SJCRH30 (cell line): ENCODE data around the gene TBC1D32. TPM values are rescaled to one million over a fixed set of nuclear protein-coding genes. Genes with fewer than 3 reads are reported as not detected.
"Not testable (repeated sequence)": the region's sequence is repeated elsewhere in the genome, so short reads cannot be mapped to it uniquely, and the experiment has no call there.

Experiments used
- DNase-seq, 2 experiments: peaks; one replicate each; pipeline ENCODE4 v3.0.0-alpha.2; 2015 to 2020
- H3K27ac ChIP-seq: fragments of 250-450 bp; sonication (Bioruptor Pico); 2 replicates; pipeline ENCODE4 v1.5.1; 2020; ENCODE audit warnings: mild to moderate bottlenecking, moderate library complexity
- H3K27me3 ChIP-seq: fragments of 250-450 bp; sonication (Bioruptor Pico); 2 replicates; pipeline ENCODE4 v1.5.1; 2020; ENCODE audit warnings: mild to moderate bottlenecking, moderate library complexity
- H3K36me3 ChIP-seq: fragments of 250-450 bp; sonication (Bioruptor Pico); 2 replicates; pipeline ENCODE4 v1.5.1; 2020; ENCODE audit warnings: mild to moderate bottlenecking, moderate library complexity
- H3K4me1 ChIP-seq: fragments of 250-450 bp; sonication (Bioruptor Pico); 2 replicates; pipeline ENCODE4 v1.5.1; 2020; ENCODE audit warnings: mild to moderate bottlenecking, moderate library complexity
- H3K4me3 ChIP-seq: fragments of 250-450 bp; sonication (Bioruptor Pico); 2 replicates; pipeline ENCODE4 v1.5.1; 2020; ENCODE audit warnings: mild to moderate bottlenecking, moderate library complexity
- H3K9me3 ChIP-seq: fragments of 250-450 bp; sonication (Bioruptor Pico); replicated peaks from 2 replicates; pipeline ENCODE4 v1.5.1; 2020; ENCODE audit warnings: mild to moderate bottlenecking, moderate library complexity
- total RNA-seq: library from RNA; depleted of rRNA; stranded (reverse); fragments of >200 nt; shearing (Covaris generic); gene quantifications from 2 replicates; pipeline ENCODE4 v1.2.3, GENCODE V29; 2014

TBC1D32 gene
- total RNA-seq, 1 experiment from 2014 or later = 10.4 TPM

DNA sequence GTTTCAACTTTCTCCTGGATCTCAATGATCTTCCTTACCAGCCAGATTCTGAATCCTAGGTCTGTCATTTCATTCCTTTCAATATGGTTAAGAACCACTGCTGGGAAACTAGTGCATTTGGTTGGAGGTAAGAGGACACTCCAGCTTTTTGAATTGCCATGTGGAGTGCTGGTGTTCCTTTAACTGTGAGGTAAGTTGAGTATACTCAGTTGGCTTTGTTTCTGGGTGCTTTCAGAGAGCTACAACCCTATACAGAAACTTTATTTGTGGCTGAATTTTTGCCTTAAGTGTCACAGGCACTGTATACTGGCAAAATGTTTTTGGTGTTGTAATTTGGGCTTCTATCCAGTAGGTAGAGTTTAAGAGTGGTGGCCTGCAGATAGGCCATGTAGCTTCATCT, 175.8 kb downstream of the TBC1D32 start:
- Histone ChIP-seq H3K4me1 (no peaks in the 10 kb centered on the region), H3K27ac (no peak overlapping the region), H3K4me3 (no peak overlapping the region), H3K9me3 (no peaks in the 10 kb centered on the region), H3K36me3 (no peaks in the 10 kb centered on the region; the same call in none of the 2 replicates), H3K27me3 (no peaks in the 10 kb centered on the region)
- DNase-seq = no peak

GRCh38 chr6:121157906-121158305, 176.4 kb downstream of the TBC1D32 start:
- no peak for DNase-seq
- H3K4me3 ChIP-seq = no peak overlapping the region
- no peaks in the 10 kb centered on the region for H3K9me3 ChIP-seq
- no peaks in the 10 kb centered on the region for H3K27me3 ChIP-seq
- H3K4me1 ChIP-seq = no peaks in the 10 kb centered on the region
- no peaks in the 10 kb centered on the region; the same call in none of the 2 replicates for H3K36me3 ChIP-seq
- no peak overlapping the region for H3K27ac ChIP-seq

- H3K4me1 ChIP-seq = no peaks in the 10 kb centered on the region
- no peaks in the 10 kb centered on the region for H3K36me3 ChIP-seq
- H3K27me3 ChIP-seq = no peaks in the 10 kb centered on the region
- H3K9me3 ChIP-seq = no peaks in the 10 kb centered on the region
- no peak overlapping the region for H3K27ac ChIP-seq
- no peak for DNase-seq
- H3K4me3 ChIP-seq = no peak overlapping the region
Measured at GRCh38 chr6:121143476-121143875, 190.8 kb downstream of the TBC1D32 start.

DNA sequence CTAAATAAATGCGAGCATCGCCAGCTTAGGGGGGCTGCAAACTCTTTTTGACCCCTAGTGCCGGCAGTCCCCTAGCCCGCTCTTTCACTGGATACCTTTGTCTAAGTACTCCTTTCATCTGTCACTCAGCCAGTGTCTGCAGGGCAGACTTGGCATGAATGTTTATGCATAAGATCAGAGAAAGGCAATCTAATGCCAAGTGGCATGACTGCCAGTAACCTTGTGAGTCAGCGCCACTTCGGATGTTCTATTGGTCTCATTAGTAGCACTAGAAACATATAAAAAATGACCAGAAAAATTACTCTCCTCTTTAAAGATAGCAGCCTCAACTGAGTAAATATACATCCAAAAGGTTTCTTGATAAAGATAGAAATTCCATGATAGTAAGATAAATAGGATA, 192.2 kb downstream of the TBC1D32 start:
- no peaks in the 10 kb centered on the region for H3K27me3 ChIP-seq
- H3K4me1 ChIP-seq = no peaks in the 10 kb centered on the region
- no peaks in the 10 kb centered on the region for H3K36me3 ChIP-seq
- no peak overlapping the region for H3K4me3 ChIP-seq
- H3K9me3 ChIP-seq = no peaks in the 10 kb centered on the region
- DNase-seq = no peak
- no peak overlapping the region for H3K27ac ChIP-seq

- Histone ChIP-seq H3K4me3 (no peak overlapping the region), H3K36me3 (no peaks in the 10 kb centered on the region), H3K27ac (no peak overlapping the region; the same call in 1 of the 2 replicates), H3K27me3 (no peaks in the 10 kb centered on the region), H3K9me3 (no peaks in the 10 kb centered on the region), H3K4me1 (peaks cover 9% of the 10 kb centered on the region)
- DNase-seq = peak; percentile 14 to 74
Measured at GRCh38 chr6:121135425-121135824, 198.9 kb downstream of the TBC1D32 start.

GRCh38 chr6:121134922-121135321, 199.4 kb downstream of the TBC1D32 start:
- no peak for DNase-seq
- Histone ChIP-seq H3K4me1 (peaks cover 9% of the 10 kb centered on the region), H3K27me3 (no peaks in the 10 kb centered on the region), H3K36me3 (no peaks in the 10 kb centered on the region), H3K27ac (no peak overlapping the region; the same call in 1 of the 2 replicates), H3K9me3 (no peaks in the 10 kb centered on the region), H3K4me3 (no peak overlapping the region)

DNA sequence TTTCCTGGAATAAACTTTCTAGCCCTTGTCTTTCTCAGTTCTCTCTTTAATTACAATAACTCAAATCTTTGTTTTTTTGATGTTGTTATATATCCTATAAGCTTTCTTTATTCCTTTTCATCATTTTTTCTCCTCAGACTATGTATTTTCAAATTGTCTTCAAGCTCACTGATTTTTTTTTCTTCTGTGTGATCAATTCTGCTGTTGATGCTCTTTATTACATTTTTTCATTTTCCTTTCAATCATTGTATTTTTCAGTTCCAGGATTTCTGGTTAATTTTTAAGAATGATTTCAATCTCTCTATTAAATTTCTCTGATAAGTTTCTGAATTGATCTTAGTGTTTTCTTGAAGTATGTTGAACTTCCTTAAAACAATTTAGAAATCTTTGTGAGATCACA, 209.7 kb downstream of the TBC1D32 start:
- H3K9me3 ChIP-seq = no peaks in the 10 kb centered on the region; the same call in 1 of the 2 replicates
- H3K27ac ChIP-seq = no peak overlapping the region
- H3K27me3 ChIP-seq = no peaks in the 10 kb centered on the region
- 0 out of 2 replicates have a peak, but pooled peaks cover 2% of the 10 kb centered on the region for H3K36me3 ChIP-seq
- no peaks in the 10 kb centered on the region for H3K4me1 ChIP-seq
- no peak overlapping the region for H3K4me3 ChIP-seq
- DNase-seq = no peak

- H3K27me3 ChIP-seq = no peaks in the 10 kb centered on the region
- H3K4me3 ChIP-seq = no peak overlapping the region
- H3K9me3 ChIP-seq = no peaks in the 10 kb centered on the region
- no peak for DNase-seq
- H3K4me1 ChIP-seq = no peaks in the 10 kb centered on the region
- no peak overlapping the region for H3K27ac ChIP-seq
- peaks cover 2% of the 10 kb centered on the region; the same call in 1 of the 2 replicates for H3K36me3 ChIP-seq
Measured at GRCh38 chr6:121112356-121112755, 221.9 kb downstream of the TBC1D32 start.

GRCh38 chr6:121110733-121111132, 223.5 kb downstream of the TBC1D32 start:
- no peak for DNase-seq
- Histone ChIP-seq H3K4me1 (no peaks in the 10 kb centered on the region), H3K4me3 (no peak overlapping the region), H3K36me3 (peaks cover 2% of the 10 kb centered on the region; the same call in 1 of the 2 replicates), H3K9me3 (no peaks in the 10 kb centered on the region), H3K27me3 (no peaks in the 10 kb centered on the region), H3K27ac (no peak overlapping the region)

DNA sequence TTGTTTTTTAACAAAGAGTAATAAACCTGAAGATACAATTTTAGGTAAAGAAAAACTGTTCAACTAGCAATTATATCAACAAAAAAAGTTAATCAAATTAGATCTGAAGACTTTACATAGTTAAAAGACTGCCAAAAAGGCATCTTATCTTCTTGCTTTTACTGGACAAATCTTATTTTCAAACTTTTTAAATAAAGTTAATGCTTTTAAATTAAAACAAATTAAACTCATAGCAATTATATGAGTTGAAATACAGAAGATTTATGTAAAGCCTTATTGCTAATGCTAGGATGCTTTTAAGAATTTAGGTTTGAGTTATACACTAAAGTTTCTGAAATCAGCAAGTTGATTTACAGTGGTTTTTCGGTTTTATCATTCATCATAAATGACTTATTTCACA, 227.3 kb downstream of the TBC1D32 start:
- Histone ChIP-seq H3K27ac (no peak overlapping the region), H3K4me3 (no peak overlapping the region), H3K27me3 (no peaks in the 10 kb centered on the region), H3K4me1 (no peaks in the 10 kb centered on the region), H3K36me3 (no peaks in the 10 kb centered on the region; the same call in 1 of the 2 replicates), H3K9me3 (no peaks in the 10 kb centered on the region; the same call in 1 of the 2 replicates)
- no peak for DNase-seq

DNA sequence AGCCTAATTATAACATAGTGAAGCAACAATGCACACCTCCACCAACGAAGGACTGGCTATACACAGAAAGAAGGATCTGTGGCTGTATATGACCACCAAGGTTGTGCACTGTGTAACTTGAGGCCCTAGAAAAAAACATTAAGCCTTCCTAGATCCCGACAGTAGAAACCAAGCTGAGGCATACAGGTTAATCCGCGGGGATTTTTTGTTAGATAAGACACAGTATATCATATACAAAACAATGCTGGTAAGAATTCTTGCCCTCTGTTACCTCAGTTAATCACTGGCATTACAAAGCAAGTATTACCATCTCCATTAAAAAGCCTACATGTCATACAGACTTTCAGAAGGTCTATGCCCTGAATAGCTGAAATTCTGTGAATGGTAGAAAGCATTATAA, 228.8 kb downstream of the TBC1D32 start:
- Histone ChIP-seq H3K36me3 (no peaks in the 10 kb centered on the region), H3K27ac (no peak overlapping the region), H3K4me1 (no peaks in the 10 kb centered on the region), H3K4me3 (no peak overlapping the region), H3K9me3 (no peaks in the 10 kb centered on the region; the same call in 1 of the 2 replicates), H3K27me3 (no peaks in the 10 kb centered on the region)
- peak in 1 of 2 experiments; percentile 15 for DNase-seq

DNA sequence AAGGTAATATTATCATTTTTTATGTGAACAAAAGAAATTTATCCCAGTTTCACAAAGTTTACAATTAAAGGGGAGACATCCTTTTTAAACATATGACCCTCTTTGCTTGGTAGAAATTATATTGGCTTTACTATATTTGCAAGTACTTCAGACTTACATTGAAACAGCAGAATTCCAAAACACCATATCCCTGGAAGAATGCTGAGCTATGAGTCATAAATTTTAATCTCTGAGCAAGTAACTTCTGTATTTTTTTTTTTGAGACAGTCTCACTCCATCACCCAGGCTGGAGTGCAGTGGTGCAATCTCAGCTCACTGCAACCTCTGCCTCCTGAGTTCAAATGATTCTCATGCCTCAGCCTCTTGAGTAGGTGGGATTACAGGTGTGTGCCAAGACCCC, 240.4 kb downstream of the TBC1D32 start:
- DNase-seq = no peak
- no peaks in the 10 kb centered on the region for H3K27me3 ChIP-seq
- H3K4me1 ChIP-seq = no peaks in the 10 kb centered on the region
- H3K27ac ChIP-seq = no peak overlapping the region
- no peaks in the 10 kb centered on the region for H3K9me3 ChIP-seq
- no peak overlapping the region for H3K4me3 ChIP-seq
- no peaks in the 10 kb centered on the region for H3K36me3 ChIP-seq

- Histone ChIP-seq H3K4me3 (no peak overlapping the region), H3K27ac (no peak overlapping the region), H3K27me3 (no peaks in the 10 kb centered on the region), H3K4me1 (no peaks in the 10 kb centered on the region), H3K9me3 (no peaks in the 10 kb centered on the region), H3K36me3 (no peaks in the 10 kb centered on the region)
- DNase-seq = no peak
Measured at GRCh38 chr6:121090492-121090891, 243.8 kb downstream of the TBC1D32 start.

DNA sequence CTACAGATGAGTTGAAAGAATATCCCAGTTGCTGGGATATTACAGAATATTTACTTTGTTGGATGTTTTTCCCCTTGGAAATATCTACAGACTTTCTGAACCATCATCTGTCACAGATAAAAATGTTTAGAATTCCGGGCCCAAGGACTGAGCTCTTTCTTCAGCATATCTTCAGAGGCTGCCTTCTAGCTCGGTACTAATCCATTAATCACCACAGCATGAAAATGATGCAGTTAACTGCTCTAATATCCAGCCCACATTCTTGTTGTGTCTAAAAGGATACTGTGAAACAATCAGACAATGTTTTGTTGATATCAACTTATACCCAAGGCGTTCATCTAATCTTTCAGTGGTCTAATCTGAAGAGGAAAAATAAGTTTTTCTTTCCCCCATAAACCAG, 247.4 kb downstream of the TBC1D32 start:
- Histone ChIP-seq H3K4me1 (no peaks in the 10 kb centered on the region), H3K36me3 (no peaks in the 10 kb centered on the region), H3K9me3 (no peaks in the 10 kb centered on the region), H3K27ac (no peak overlapping the region), H3K4me3 (no peak overlapping the region), H3K27me3 (no peaks in the 10 kb centered on the region)
- DNase-seq = no peak

- DNase-seq = no peak
- Histone ChIP-seq H3K27me3 (no peaks in the 10 kb centered on the region), H3K9me3 (no peaks in the 10 kb centered on the region)
Measured at GRCh38 chr6:121076119-121076518, 258.2 kb downstream of the TBC1D32 start.

GRCh38 chr6:121068749-121069148, 265.5 kb downstream of the TBC1D32 start:
- DNase-seq, H3K9me3 ChIP-seq, H3K4me1 ChIP-seq, H3K36me3 ChIP-seq, H3K4me3 ChIP-seq, H3K27ac ChIP-seq, H3K27me3 ChIP-seq: not testable (repeated sequence)

More at GRCh38 chr6:121076119-121076518, 258.2 kb downstream of the TBC1D32 start:
- H3K4me1 ChIP-seq = peaks cover 6% of the 10 kb centered on the region
- no peaks in the 10 kb centered on the region for H3K36me3 ChIP-seq
- H3K4me3 ChIP-seq = no peak overlapping the region
- H3K27ac ChIP-seq = peak overlapping the region; percentile 33
